H9 (cell line): ENCODE results near the gene KCTD16. TPM values are rescaled to one million over a fixed set of nuclear protein-coding genes. Genes with fewer than 3 reads are reported as not detected.

Experiments used
- DNase-seq: peaks from one replicate; pipeline ENCODE4 v3.0.0-alpha.2; 2017
- H2AFZ ChIP-seq: one replicate; pipeline ENCODE4 v1.6.1; 2013; ENCODE audit warnings: mild to moderate bottlenecking, low read length, control low read depth, moderate library complexity
- H2AK5ac ChIP-seq: 2 replicates; pipeline ENCODE4 v1.6.1; 2013; ENCODE audit warnings: low read length, control low read depth, mixed read lengths; ENCODE audit not compliant: insufficient read length
- H2BK120ac ChIP-seq: one replicate; pipeline ENCODE4 v1.6.1; 2013; ENCODE audit warnings: low read depth, mild to moderate bottlenecking, low read length, control low read depth, inconsistent platforms; ENCODE audit not compliant: poor library complexity, severe bottlenecking
- H2BK12ac ChIP-seq: 2 replicates; pipeline ENCODE4 v1.6.1; 2013; ENCODE audit warnings: low read length, control low read depth, mixed read lengths, low read depth; ENCODE audit not compliant: insufficient read length
- H2BK15ac ChIP-seq: 2 replicates; pipeline ENCODE4 v1.6.1; 2013; ENCODE audit warnings: low read depth, low read length, control low read depth
- H2BK20ac ChIP-seq: one replicate; pipeline ENCODE4 v1.6.1; 2013; ENCODE audit warnings: low read depth, mild to moderate bottlenecking, low read length, control low read depth, inconsistent platforms; ENCODE audit not compliant: poor library complexity, severe bottlenecking
- H2BK5ac ChIP-seq: 2 replicates; pipeline ENCODE4 v1.6.1; 2013; ENCODE audit warnings: low read length, control low read depth, mixed read lengths; ENCODE audit not compliant: insufficient read length
- H3K14ac ChIP-seq: 2 replicates; pipeline ENCODE4 v1.6.1; 2013; ENCODE audit warnings: low read length, control low read depth; ENCODE audit not compliant: insufficient read depth
- H3K18ac ChIP-seq: 2 replicates; pipeline ENCODE4 v1.6.1; 2013; ENCODE audit warnings: low read depth, mild to moderate bottlenecking, mixed read lengths, low read length, control low read depth; ENCODE audit not compliant: insufficient read length
- H3K23ac ChIP-seq: 2 replicates; pipeline ENCODE4 v1.6.1; 2013; ENCODE audit warnings: low read length, control low read depth, mixed read lengths, low read depth; ENCODE audit not compliant: insufficient read length
- H3K23me2 ChIP-seq: 2 replicates; pipeline ENCODE4 v1.6.1; 2013; ENCODE audit warnings: low read depth, mild to moderate bottlenecking, mixed read lengths, low read length, control low read depth; ENCODE audit not compliant: insufficient read length, poor library complexity, severe bottlenecking
- H3K27ac ChIP-seq: 2 replicates; pipeline ENCODE4 v1.5.1; 2013; ENCODE audit warnings: low read length, control low read depth, mixed read lengths, low read depth; ENCODE audit not compliant: insufficient read length
- H3K27me3 ChIP-seq: 2 replicates; pipeline ENCODE4 v1.6.1; 2013; ENCODE audit warnings: low read length, control low read depth, inconsistent platforms; ENCODE audit not compliant: insufficient read depth
- H3K4ac ChIP-seq: 2 replicates; pipeline ENCODE4 v1.6.1; 2013; ENCODE audit warnings: low read depth, mild to moderate bottlenecking, control low read depth, inconsistent platforms, low read length, moderate library complexity
- H3K4me1 ChIP-seq: 2 replicates; pipeline ENCODE4 v1.6.1; 2013; ENCODE audit warnings: low read length, control low read depth, inconsistent platforms; ENCODE audit not compliant: insufficient read depth
- H3K4me2 ChIP-seq: 2 replicates; pipeline ENCODE4 v1.6.1; 2013; ENCODE audit warnings: low read length, control low read depth, mixed read lengths; ENCODE audit not compliant: insufficient read length, insufficient read depth
- H3K56ac ChIP-seq: 2 replicates; pipeline ENCODE4 v1.6.1; 2013; ENCODE audit warnings: low read depth, mild to moderate bottlenecking, mixed read lengths, low read length, control low read depth; ENCODE audit not compliant: insufficient read length
- H3K79me1 ChIP-seq: 2 replicates; pipeline ENCODE4 v1.6.1; 2013; ENCODE audit warnings: low read depth, mild to moderate bottlenecking, moderate library complexity, low read length, control low read depth, inconsistent platforms; ENCODE audit not compliant: insufficient read depth, poor library complexity, severe bottlenecking
- H3K79me2 ChIP-seq: 2 replicates; pipeline ENCODE4 v1.6.1; 2013; ENCODE audit warnings: low read length, control low read depth, inconsistent platforms; ENCODE audit not compliant: insufficient read depth
- H3K9ac ChIP-seq: 2 replicates; pipeline ENCODE4 v1.6.1; 2013; ENCODE audit warnings: low read length, control low read depth, mixed read lengths; ENCODE audit not compliant: insufficient read length; ENCODE audit errors: extremely low read depth
- H3K9me3 ChIP-seq: one replicate; pipeline ENCODE4 v1.6.1; 2013; ENCODE audit warnings: low read depth, low read length, inconsistent platforms; ENCODE audit not compliant: control insufficient read depth
- H3T11ph ChIP-seq: one replicate; pipeline ENCODE4 v1.6.1; 2013; ENCODE audit warnings: mild to moderate bottlenecking, low read length, control low read depth, inconsistent platforms
- H4K20me1 ChIP-seq: one replicate; pipeline ENCODE4 v1.6.1; 2013; ENCODE audit not compliant: control insufficient read depth, insufficient read length, insufficient read depth
- H4K5ac ChIP-seq: 2 replicates; pipeline ENCODE4 v1.6.1; 2013; ENCODE audit warnings: low read depth, mild to moderate bottlenecking, mixed read lengths, low read length, control low read depth; ENCODE audit not compliant: insufficient read length
- H4K8ac ChIP-seq: replicated peaks from 2 replicates; pipeline ENCODE4 v1.6.1; 2013; ENCODE audit warnings: low read length, control low read depth, mixed read lengths, low read depth; ENCODE audit not compliant: insufficient read length
- H4K91ac ChIP-seq: 2 replicates; pipeline ENCODE4 v1.6.1; 2013; ENCODE audit warnings: low read depth, mild to moderate bottlenecking, moderate library complexity, mixed read lengths, low read length, control low read depth; ENCODE audit not compliant: insufficient read length
- H3K27ac Mint-ChIP-seq, 3 experiments: 2 replicates in 2 of 3; 3 replicates in 1 of 3; pipeline ENCODE4 v1.8.0; 2020 to 2021; ENCODE audit warnings: mixed read lengths in 3 of 3, mild to moderate bottlenecking in 1 of 3, moderate library complexity in 1 of 3
- H3K27me3 Mint-ChIP-seq: 2 replicates; pipeline ENCODE4 v1.8.0; 2021; ENCODE audit warnings: low read depth, mild to moderate bottlenecking, moderate library complexity, mixed read lengths
- H3K36me3 Mint-ChIP-seq, 3 experiments: 2 replicates in 2 of 3; 3 replicates in 1 of 3; pipeline ENCODE4 v1.8.0; 2020 to 2021; ENCODE audit warnings: low read depth in 3 of 3, mixed read lengths in 3 of 3; ENCODE audit not compliant: insufficient read depth in 1 of 3
- H3K4me1 Mint-ChIP-seq, 2 experiments: 2 replicates each; pipeline ENCODE4 v1.8.0; 2020; ENCODE audit warnings: mixed read lengths in 2 of 2
- H3K4me3 Mint-ChIP-seq, 2 experiments: 2 replicates in 1 of 2; 3 replicates in 1 of 2; pipeline ENCODE4 v1.8.0; 2020 to 2021; ENCODE audit warnings: mild to moderate bottlenecking in 2 of 2, mixed read lengths in 2 of 2, moderate library complexity in 1 of 2
- H3K9me3 Mint-ChIP-seq, 2 experiments: 2 replicates in 1 of 2; 3 replicates in 1 of 2; pipeline ENCODE4 v1.8.0; 2020; ENCODE audit warnings: mild to moderate bottlenecking in 2 of 2, mixed read lengths in 2 of 2, moderate library complexity in 1 of 2
- WGBS: extraction: QIAGEN DNeasy Blood & Tissue Kit; methylation state at CpG from one replicate; pipeline ENCODE4 v1.1.7; 2013; ENCODE audit warnings: missing lambda C conversion rate, low lambda C conversion rate, mixed read lengths; ENCODE audit not compliant: insufficient read length; ENCODE audit errors: extremely low coverage; 5-methylcytosine and 5-hydroxymethylcytosine counted together
- total RNA-seq: library from RNA; stranded (reverse); gene quantifications from 2 replicates; pipeline ENCODE4 v1.2.1, GENCODE V29; 2021
- TF ChIP-seq, protein P1 (sequence below): fragments of 200-600 bp; sonication (generic); conservative IDR thresholded peaks from 3 replicates; pipeline ENCODE4 v1.8.0; 2021; ENCODE audit warnings: antibody characterized with exemption, mild to moderate bottlenecking

KCTD16 gene
- total RNA-seq, 1 experiment from 2014 or later: 0.09 TPM

DNA sequence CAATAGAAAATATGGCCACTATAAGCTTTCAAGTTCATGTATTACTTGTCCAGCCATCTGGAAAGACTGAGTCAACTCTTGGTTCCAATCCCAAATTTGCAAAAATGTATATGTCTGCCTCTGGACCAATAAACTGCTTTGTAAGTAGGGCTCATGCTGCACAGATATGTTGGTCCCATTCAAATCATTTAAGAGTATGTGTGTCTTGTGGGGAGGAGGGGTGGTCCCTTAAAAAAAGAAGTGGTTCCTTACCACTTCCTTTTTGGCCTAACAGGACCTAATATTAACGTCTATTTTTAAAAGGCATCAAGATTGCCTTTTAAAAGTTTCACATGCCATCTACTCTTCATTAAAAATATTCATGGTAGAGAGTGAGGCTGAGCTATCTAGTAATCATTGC is 214.9 kb downstream of the KCTD16 start:
- no peak overlapping the region for H3K27ac Mint-ChIP-seq
- Histone ChIP-seq H3K27ac (no peak overlapping the region), H4K20me1 (no peaks in the 10 kb centered on the region), H2BK120ac (no peak overlapping the region), H4K91ac (no peak overlapping the region), H2BK12ac (no peak overlapping the region), H4K8ac (no peak overlapping the region), H3T11ph (no peak overlapping the region), H3K79me2 (no peaks in the 10 kb centered on the region), H2BK20ac (no peak overlapping the region), H3K9ac (no peak overlapping the region), H3K14ac (no peak overlapping the region), H2AK5ac (no peak overlapping the region), H3K79me1 (no peaks in the 10 kb centered on the region), H3K9me3 (no peaks in the 10 kb centered on the region), H4K5ac (no peak overlapping the region), H2BK15ac (no peak overlapping the region), H3K4ac (no peak overlapping the region), H3K18ac (no peak overlapping the region), H3K56ac (no peak overlapping the region), H2AFZ (no peak overlapping the region), H3K23me2 (no peaks in the 10 kb centered on the region), H3K4me1 (no peaks in the 10 kb centered on the region), H3K27me3 (no peaks in the 10 kb centered on the region), H3K4me2 (no peak overlapping the region), H2BK5ac (no peak overlapping the region), H3K23ac (no peak overlapping the region)
- TF ChIP-seq, protein P1, sequence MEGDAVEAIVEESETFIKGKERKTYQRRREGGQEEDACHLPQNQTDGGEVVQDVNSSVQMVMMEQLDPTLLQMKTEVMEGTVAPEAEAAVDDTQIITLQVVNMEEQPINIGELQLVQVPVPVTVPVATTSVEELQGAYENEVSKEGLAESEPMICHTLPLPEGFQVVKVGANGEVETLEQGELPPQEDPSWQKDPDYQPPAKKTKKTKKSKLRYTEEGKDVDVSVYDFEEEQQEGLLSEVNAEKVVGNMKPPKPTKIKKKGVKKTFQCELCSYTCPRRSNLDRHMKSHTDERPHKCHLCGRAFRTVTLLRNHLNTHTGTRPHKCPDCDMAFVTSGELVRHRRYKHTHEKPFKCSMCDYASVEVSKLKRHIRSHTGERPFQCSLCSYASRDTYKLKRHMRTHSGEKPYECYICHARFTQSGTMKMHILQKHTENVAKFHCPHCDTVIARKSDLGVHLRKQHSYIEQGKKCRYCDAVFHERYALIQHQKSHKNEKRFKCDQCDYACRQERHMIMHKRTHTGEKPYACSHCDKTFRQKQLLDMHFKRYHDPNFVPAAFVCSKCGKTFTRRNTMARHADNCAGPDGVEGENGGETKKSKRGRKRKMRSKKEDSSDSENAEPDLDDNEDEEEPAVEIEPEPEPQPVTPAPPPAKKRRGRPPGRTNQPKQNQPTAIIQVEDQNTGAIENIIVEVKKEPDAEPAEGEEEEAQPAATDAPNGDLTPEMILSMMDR: no peak
- H3K4me3 Mint-ChIP-seq: no peak overlapping the region
- H3K4me1 Mint-ChIP-seq: peaks cover 5 to 12% of the 10 kb centered on the region in 2 experiments
- H3K9me3 Mint-ChIP-seq: peaks cover 7 to 12% of the 10 kb centered on the region in 2 experiments; a peak in 3 of 5 replicates
- peaks cover 24% of the 10 kb centered on the region for H3K27me3 Mint-ChIP-seq
- WGBS: no CpG with 5 or more reads among the region's 1 CpG
- H3K36me3 Mint-ChIP-seq: peaks cover 0 to 9% (median 6%) of the 10 kb centered on the region in 3 experiments; a peak in 2 of 7 replicates
- no peak for DNase-seq
